Measurements from ENCODE around the gene GIMAP5. TPM values are rescaled to one million over a fixed set of nuclear protein-coding genes. Genes with fewer than 3 reads are reported as not detected.

GIMAP5 gene
- total and polyA plus RNA-seq, 2 of the 13 experiments (the other 11 are each of a cell fraction or from before 2014, with no cell fraction given) = not detected

DNA sequence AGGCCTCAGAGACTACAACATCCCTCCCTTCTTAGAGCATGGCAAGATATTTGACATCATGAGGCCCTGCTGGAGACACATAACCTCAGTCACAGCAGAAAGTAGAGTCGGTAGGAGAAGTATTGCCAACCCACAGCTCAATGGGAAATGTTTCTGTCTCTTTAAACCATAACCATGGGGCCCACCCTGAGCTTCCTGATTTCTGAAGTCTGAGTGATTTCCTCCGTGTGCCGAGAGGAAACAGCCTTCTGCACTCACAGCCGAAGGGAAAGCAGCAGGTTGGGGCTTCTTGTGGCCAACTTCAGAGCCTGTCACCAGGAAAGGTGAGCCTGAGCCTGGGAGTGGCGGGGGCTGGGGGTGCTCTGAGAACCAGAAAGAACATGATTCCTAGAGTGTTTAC is 20.9 kb upstream of the GIMAP5 start, which contains the start of gene GIMAP1 (continued):
- TF ChIP-seq ZNF354B (CRISPR knock-in tag; IDR thresholded peaks at IDR 0.05) = no peak
- TF ChIP-seq FOXA3 (CRISPR knock-in tag; IDR thresholded peaks at IDR 0.05) = no peak
- TF ChIP-seq, protein P1, sequence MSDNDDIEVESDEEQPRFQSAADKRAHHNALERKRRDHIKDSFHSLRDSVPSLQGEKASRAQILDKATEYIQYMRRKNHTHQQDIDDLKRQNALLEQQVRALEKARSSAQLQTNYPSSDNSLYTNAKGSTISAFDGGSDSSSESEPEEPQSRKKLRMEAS (IDR thresholded peaks at IDR 0.05) = no peak
- no peak for TF ChIP-seq THAP11 (CRISPR knock-in tag; IDR thresholded peaks at IDR 0.05)
- TF ChIP-seq ZNF674 (CRISPR knock-in tag; IDR thresholded peaks at IDR 0.05; ENCODE audit: low read depth) = no peak
- no peak for TF ChIP-seq MLLT10 (CRISPR knock-in tag; IDR thresholded peaks at IDR 0.05)

DNA sequence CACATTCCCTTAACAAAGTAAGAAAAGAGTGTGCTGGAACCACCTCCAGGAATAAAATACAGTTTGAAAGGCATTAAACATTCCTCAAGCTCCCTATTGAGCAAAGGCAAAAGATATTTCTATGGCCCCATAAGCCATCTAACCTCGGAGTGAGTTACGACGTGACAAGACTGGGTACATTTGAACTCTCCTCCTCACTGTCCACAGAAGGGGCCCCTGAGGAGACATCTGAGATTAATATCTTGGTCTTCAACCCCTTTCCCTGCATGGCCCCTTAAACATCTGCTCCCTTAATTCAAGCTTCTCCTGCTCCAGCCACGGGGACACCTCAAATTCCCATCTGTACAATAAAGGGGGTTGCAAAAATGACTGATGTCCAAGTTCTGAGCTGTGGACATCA is 20.3 kb upstream of the GIMAP5 start:
- FAIRE-seq = no peak
- TF ChIP-seq, protein P2, sequence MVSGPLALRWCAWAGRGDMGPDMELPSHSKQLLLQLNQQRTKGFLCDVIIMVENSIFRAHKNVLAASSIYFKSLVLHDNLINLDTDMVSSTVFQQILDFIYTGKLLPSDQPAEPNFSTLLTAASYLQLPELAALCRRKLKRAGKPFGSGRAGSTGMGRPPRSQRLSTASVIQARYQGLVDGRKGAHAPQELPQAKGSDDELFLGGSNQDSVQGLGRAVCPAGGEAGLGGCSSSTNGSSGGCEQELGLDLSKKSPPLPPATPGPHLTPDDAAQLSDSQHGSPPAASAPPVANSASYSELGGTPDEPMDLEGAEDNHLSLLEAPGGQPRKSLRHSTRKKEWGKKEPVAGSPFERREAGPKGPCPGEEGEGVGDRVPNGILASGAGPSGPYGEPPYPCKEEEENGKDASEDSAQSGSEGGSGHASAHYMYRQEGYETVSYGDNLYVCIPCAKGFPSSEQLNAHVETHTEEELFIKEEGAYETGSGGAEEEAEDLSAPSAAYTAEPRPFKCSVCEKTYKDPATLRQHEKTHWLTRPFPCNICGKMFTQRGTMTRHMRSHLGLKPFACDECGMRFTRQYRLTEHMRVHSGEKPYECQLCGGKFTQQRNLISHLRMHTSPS (CRISPR knock-in tag; IDR thresholded peaks at IDR 0.05; ENCODE audit: low read depth) = no peak
- TF ChIP-seq SRSF4 (IDR thresholded peaks at IDR 0.05; ENCODE audit: low read depth, low read length, poor library complexity, severe bottlenecking) (no peak), TBX2 (CRISPR knock-in tag; IDR thresholded peaks at IDR 0.05; ENCODE audit: borderline replicate concordance) (no peak), ZMYM4 (CRISPR knock-in tag; IDR thresholded peaks at IDR 0.05) (no peak), ZC3H13 (CRISPR knock-in tag; IDR thresholded peaks at IDR 0.05) (no peak), SALL2 (CRISPR knock-in tag; IDR thresholded peaks at IDR 0.05) (no peak), MAFK (conservative IDR thresholded peaks at IDR 0.05 in 1 of 2, IDR thresholded peaks at IDR 0.05 in 1 of 2; ENCODE audit: low read length in 2 of 2) (no peak), ZNF138 (CRISPR knock-in tag; IDR thresholded peaks at IDR 0.05; ENCODE audit: low read depth) (no peak)
- TF ChIP-seq, protein P3, sequence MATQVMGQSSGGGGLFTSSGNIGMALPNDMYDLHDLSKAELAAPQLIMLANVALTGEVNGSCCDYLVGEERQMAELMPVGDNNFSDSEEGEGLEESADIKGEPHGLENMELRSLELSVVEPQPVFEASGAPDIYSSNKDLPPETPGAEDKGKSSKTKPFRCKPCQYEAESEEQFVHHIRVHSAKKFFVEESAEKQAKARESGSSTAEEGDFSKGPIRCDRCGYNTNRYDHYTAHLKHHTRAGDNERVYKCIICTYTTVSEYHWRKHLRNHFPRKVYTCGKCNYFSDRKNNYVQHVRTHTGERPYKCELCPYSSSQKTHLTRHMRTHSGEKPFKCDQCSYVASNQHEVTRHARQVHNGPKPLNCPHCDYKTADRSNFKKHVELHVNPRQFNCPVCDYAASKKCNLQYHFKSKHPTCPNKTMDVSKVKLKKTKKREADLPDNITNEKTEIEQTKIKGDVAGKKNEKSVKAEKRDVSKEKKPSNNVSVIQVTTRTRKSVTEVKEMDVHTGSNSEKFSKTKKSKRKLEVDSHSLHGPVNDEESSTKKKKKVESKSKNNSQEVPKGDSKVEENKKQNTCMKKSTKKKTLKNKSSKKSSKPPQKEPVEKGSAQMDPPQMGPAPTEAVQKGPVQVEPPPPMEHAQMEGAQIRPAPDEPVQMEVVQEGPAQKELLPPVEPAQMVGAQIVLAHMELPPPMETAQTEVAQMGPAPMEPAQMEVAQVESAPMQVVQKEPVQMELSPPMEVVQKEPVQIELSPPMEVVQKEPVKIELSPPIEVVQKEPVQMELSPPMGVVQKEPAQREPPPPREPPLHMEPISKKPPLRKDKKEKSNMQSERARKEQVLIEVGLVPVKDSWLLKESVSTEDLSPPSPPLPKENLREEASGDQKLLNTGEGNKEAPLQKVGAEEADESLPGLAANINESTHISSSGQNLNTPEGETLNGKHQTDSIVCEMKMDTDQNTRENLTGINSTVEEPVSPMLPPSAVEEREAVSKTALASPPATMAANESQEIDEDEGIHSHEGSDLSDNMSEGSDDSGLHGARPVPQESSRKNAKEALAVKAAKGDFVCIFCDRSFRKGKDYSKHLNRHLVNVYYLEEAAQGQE (IDR thresholded peaks at IDR 0.05; ENCODE audit: borderline replicate concordance in 1 of 2, low read depth in 1 of 2, low read length in 2 of 2) = no peak
- TF ChIP-seq, protein P4, sequence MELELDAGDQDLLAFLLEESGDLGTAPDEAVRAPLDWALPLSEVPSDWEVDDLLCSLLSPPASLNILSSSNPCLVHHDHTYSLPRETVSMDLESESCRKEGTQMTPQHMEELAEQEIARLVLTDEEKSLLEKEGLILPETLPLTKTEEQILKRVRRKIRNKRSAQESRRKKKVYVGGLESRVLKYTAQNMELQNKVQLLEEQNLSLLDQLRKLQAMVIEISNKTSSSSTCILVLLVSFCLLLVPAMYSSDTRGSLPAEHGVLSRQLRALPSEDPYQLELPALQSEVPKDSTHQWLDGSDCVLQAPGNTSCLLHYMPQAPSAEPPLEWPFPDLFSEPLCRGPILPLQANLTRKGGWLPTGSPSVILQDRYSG (CRISPR knock-in tag; IDR thresholded peaks at IDR 0.05) = no peak
- TF ChIP-seq, protein P5, sequence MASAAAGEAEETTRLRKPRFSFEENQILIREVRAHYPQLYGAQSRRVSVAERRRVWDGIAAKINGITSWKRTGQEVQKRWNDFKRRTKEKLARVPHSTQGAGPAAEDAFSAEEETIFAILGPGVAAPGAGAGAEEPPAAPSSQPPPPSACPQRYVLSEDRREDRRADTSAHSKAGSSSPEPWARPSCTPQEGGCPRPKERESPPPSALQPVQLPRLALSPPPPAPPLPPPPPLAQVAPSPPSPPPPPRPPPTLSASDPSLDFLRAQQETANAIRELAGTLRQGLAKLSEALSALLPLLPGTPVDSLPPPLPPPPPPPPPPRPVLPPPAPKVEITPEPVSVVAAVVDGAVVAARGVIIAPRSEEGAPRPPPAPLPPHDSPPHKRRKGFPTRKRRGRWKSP (CRISPR knock-in tag; IDR thresholded peaks at IDR 0.05) = no peak

More for the DNA sequence above, 20.3 kb upstream of the GIMAP5 start:
- no peak overlapping the region for H3K4me3 ChIP-seq (replicated peaks in 1 of 3; ENCODE audit: insufficient read depth in 1 of 3, low read depth in 2 of 3, low read length in 3 of 3)
- 33% methylated on average over 4 of the region's 4 CpGs for WGBS (ENCODE audit: low lambda C conversion rate)
- in situ Hi-C loops (cut with HindIII; ENCODE audit: extremely low pct_ligation_motif_present, low pct_unique_long_range_greater_than_20kb) = no loop called here
- no peak overlapping the region for H3K9ac ChIP-seq (ENCODE audit: insufficient read depth, low read depth, low read length)
- no peak overlapping the region for H3K4me2 ChIP-seq (ENCODE audit: low read depth, low read length)
- DNase-seq (ENCODE audit: low spot score) (no peak), ATAC-seq (no peak)
- H3K79me2 ChIP-seq (ENCODE audit: insufficient read depth, low read length) = no peaks in the 10 kb centered on the region
- no peak overlapping the region for H3K27ac ChIP-seq (ENCODE audit: extremely low read length, insufficient read depth, low read length)
- ChIA-PET POLR2A (no interaction called here), CTCF (ENCODE audit: low intra/inter-chr PET ratio, low total read pairs) (no interaction called here)
- BruUV-seq (replicated peaks) = no TSS peak
- H2AFZ ChIP-seq (ENCODE audit: low read length) = no peak overlapping the region
- peaks cover 0 to 3% of the 10 kb centered on the region in 2 experiments; a peak in 2 of 5 replicates for H3K27me3 ChIP-seq (ENCODE audit: control insufficient read depth in 1 of 2, insufficient read depth in 2 of 2, low read length in 2 of 2)
- H4K20me1 ChIP-seq (ENCODE audit: insufficient read depth, low read length) = no peaks in the 10 kb centered on the region
- no peaks in the 10 kb centered on the region for H3K9me3 ChIP-seq (ENCODE audit: low read length)
- H3K36me3 ChIP-seq (replicated peaks in 1 of 2; ENCODE audit: control insufficient read depth in 1 of 2, insufficient read depth in 2 of 2, low read length in 2 of 2) = no peaks in the 10 kb centered on the region
- intact Hi-C loops (cut with micrococcal nuclease; ENCODE audit: unreplicated experiment) = no loop called here
- no peaks in the 10 kb centered on the region for H3K4me1 ChIP-seq (ENCODE audit: insufficient read depth, low read length)
